Sigmoid colon (tissue), 7 donors: ENCODE measurements around the gene UBE2E1. TPM values are rescaled to one million over a fixed set of nuclear protein-coding genes. Genes with fewer than 3 reads are reported as not detected.
"Not testable (repeated sequence)": the region's sequence is repeated elsewhere in the genome, so short reads cannot be mapped to it uniquely, and the experiment has no call there.

Experiments
- DNase-seq: peaks from one replicate; pipeline ENCODE4 v3.0.0-alpha.2; 2019
- H3K27ac ChIP-seq, 4 donors: fragments of 200-600 bp; sonication (generic); one replicate each; pipeline ENCODE4 v1.5.1; 2016 to 2019; ENCODE audit warnings: mild to moderate bottlenecking in 1 of 4
- H3K27me3 ChIP-seq, 3 donors: fragments of 200-600 bp; sonication (generic); one replicate each; pipeline ENCODE4 v1.5.1; 2019; ENCODE audit warnings: mild to moderate bottlenecking in 1 of 3
- H3K36me3 ChIP-seq, 4 donors: fragments of 200-600 bp; sonication (generic); one replicate each; pipeline ENCODE4 v1.5.1; 2016 to 2019
- H3K4me1 ChIP-seq, 4 donors: fragments of 200-600 bp; sonication (generic); one replicate each; pipeline ENCODE4 v1.5.1; 2017 to 2019
- H3K4me3 ChIP-seq, 4 donors: fragments of 200-600 bp; sonication (generic); one replicate each; pipeline ENCODE4 v1.5.1; 2017 to 2019; ENCODE audit warnings: mild to moderate bottlenecking in 2 of 4, moderate library complexity in 1 of 4
- H3K9me3 ChIP-seq, 4 donors: fragments of 200-600 bp in 3 of 4; sonication (generic) in 3 of 4; one replicate each; pipeline versions ENCODE4 v1.5.1 to v1.6.1; 2013 to 2019
- CTCF ChIP-seq, 4 experiments: fragments of 450-650 bp in 3 of 4; fragments of 200-600 bp in 1 of 4; IDR thresholded peaks; one replicate each; pipeline ENCODE4 v1.5.1; 2016 to 2019; ENCODE audit warnings: antibody characterized with exemption in 4 of 4, mild to moderate bottlenecking in 3 of 4, moderate library complexity in 2 of 4
- EP300 ChIP-seq, 4 donors: sonication (generic); formaldehyde crosslinking; IDR thresholded peaks; one replicate each; pipeline ENCODE4 v1.6.1; 2017; ENCODE audit warnings: antibody characterized with exemption in 4 of 4
- POLR2A ChIP-seq, 2 donors: fragments of 450-650 bp; IDR thresholded peaks; one replicate each; pipeline ENCODE4 v1.6.1; 2016; ENCODE audit warnings: antibody characterized with exemption in 2 of 2, mild to moderate bottlenecking in 2 of 2, moderate library complexity in 2 of 2
- POLR2AphosphoS5 ChIP-seq, 4 donors: sonication (generic); formaldehyde crosslinking; IDR thresholded peaks; one replicate each; pipeline ENCODE4 v1.6.1; 2017; ENCODE audit warnings: antibody characterized with exemption in 4 of 4
- WGBS, 2 donors: extraction: QIAGEN DNeasy Blood & Tissue Kit; methylation state at CpG; one replicate each; pipeline ENCODE4 v1.1.7; 2013; 5-methylcytosine and 5-hydroxymethylcytosine counted together
- intact Hi-C: fragments of 100-400 bp; cut with DNase I; formaldehyde crosslinking; loops from one replicate; pipeline ENCODE4 v1.15.1; 2023
- polyA plus RNA-seq, 3 donors: library from polyadenylated mRNA; stranded (reverse); fragments of 200-250 nt; gene quantifications; one replicate each; pipeline ENCODE4 v1.2.3, GENCODE V29; 2013
- total RNA-seq, 4 donors: library from RNA; depleted of rRNA; stranded (reverse); fragments of >200 nt; gene quantifications; one replicate each; pipeline ENCODE4 v1.1.0, GENCODE V29; 2016
- donor health status: healthy with polysubstance abuse.
- donor health status: Bipolar disorder and iron deficiency.
- donor health status: healthy.

Gene UBE2E1
- total and polyA plus RNA-seq, 7 donors = 61.4 to 145 (median 96.4) TPM

GRCh38 chr3:23877329-23877980 lies 71.7 kb downstream of the UBE2E1 start:
- TF ChIP-seq CTCF (IDR thresholded peaks at IDR 0.05) (no peak), EP300 (IDR thresholded peaks at IDR 0.05) (no peak), POLR2A (IDR thresholded peaks at IDR 0.05) (no peak), POLR2AphosphoS5 (IDR thresholded peaks at IDR 0.05) (no peak)
- H3K27ac ChIP-seq = no peak overlapping the region
- no peak overlapping the region for H3K4me3 ChIP-seq
- peaks cover 0 to 10% (median 0%) of the 10 kb centered on the region in 4 donors for H3K36me3 ChIP-seq
- intact Hi-C loops = no loop called here
- DNase-seq = no peak
- H3K4me1 ChIP-seq = peaks cover 0 to 50% (median 37%) of the 10 kb centered on the region in 4 donors
- H3K27me3 ChIP-seq = no peaks in the 10 kb centered on the region
- H3K9me3 ChIP-seq = no peaks in the 10 kb centered on the region
- 76 to 78% methylated on average over 5 of the region's 5 CpGs for WGBS, 2 donors

GRCh38 chr3:23879485-23879884 lies 73.7 kb downstream of the UBE2E1 start:
- no peak for DNase-seq
- H3K36me3 ChIP-seq = peaks cover 0 to 11% (median 0%) of the 10 kb centered on the region in 4 donors
- intact Hi-C loops = no loop called here
- TF ChIP-seq CTCF (IDR thresholded peaks at IDR 0.05) = no peak
- TF ChIP-seq POLR2AphosphoS5 (IDR thresholded peaks at IDR 0.05) = no peak
- TF ChIP-seq EP300 (IDR thresholded peaks at IDR 0.05) = no peak
- no peak for TF ChIP-seq POLR2A (IDR thresholded peaks at IDR 0.05)
- H3K27me3 ChIP-seq = no peaks in the 10 kb centered on the region
- no peak overlapping the region for H3K27ac ChIP-seq
- 89 to 97% methylated on average over 8 of the region's 8 CpGs for WGBS, 2 donors
- no peak overlapping the region for H3K4me3 ChIP-seq
- H3K4me1 ChIP-seq = peaks cover 0 to 39% (median 32%) of the 10 kb centered on the region in 4 donors
- H3K9me3 ChIP-seq = no peaks in the 10 kb centered on the region

- Histone ChIP-seq H3K4me1 (peaks cover 0 to 32% (median 25%) of the 10 kb centered on the region in 4 donors), H3K27ac (no peak overlapping the region), H3K36me3 (peaks cover 0 to 11% (median 0%) of the 10 kb centered on the region in 4 donors), H3K27me3 (no peaks in the 10 kb centered on the region), H3K9me3 (no peaks in the 10 kb centered on the region), H3K4me3 (no peak overlapping the region)
- intact Hi-C loops = no loop called here
- no peak for TF ChIP-seq POLR2A (IDR thresholded peaks at IDR 0.05)
- TF ChIP-seq CTCF (IDR thresholded peaks at IDR 0.05) = no peak
- no peak for TF ChIP-seq EP300 (IDR thresholded peaks at IDR 0.05)
- no peak for TF ChIP-seq POLR2AphosphoS5 (IDR thresholded peaks at IDR 0.05)
- 39 to 43% methylated on average over 4 of the region's 4 CpGs for WGBS, 2 donors
- DNase-seq = no peak
Measured at GRCh38 chr3:23880703-23881339, 75.1 kb downstream of the UBE2E1 start.

DNA sequence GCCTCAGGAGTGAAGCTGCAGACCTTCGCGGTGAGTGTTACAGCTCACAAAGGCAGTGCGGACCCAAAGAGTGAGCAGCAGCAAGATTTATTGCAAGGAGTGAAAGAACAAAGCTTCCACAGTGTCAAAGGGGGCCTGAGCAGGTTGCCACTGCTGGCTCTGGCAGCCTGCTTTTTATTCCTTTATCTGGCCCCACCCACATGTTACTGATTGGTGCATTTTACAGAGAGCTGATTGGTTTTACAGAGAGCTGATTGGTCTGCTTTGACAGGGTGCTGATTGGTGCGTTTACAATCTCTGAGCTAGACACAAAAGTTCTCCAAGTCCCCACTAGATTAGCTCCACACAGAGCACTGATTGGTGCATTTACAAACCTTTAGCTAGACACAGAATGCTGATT lies 76.2 kb downstream of the UBE2E1 start:
- H3K27me3 ChIP-seq, H3K27ac ChIP-seq, intact Hi-C loops, H3K9me3 ChIP-seq, H3K4me3 ChIP-seq, DNase-seq: not testable (repeated sequence)
- peaks cover 0 to 31% (median 17%) of the 10 kb centered on the region in 4 donors for H3K4me1 ChIP-seq
- WGBS, 2 donors = 74 to 93% methylated on average over 4 of the region's 4 CpGs
- peaks cover 0 to 11% (median 0%) of the 10 kb centered on the region in 4 donors for H3K36me3 ChIP-seq

- TF ChIP-seq POLR2A (IDR thresholded peaks at IDR 0.05) (no peak), POLR2AphosphoS5 (IDR thresholded peaks at IDR 0.05) (no peak), EP300 (IDR thresholded peaks at IDR 0.05) (no peak), CTCF (IDR thresholded peaks at IDR 0.05) (no peak)
- H3K9me3 ChIP-seq = no peaks in the 10 kb centered on the region
- peaks cover 0 to 28% (median 12%) of the 10 kb centered on the region in 4 donors for H3K4me1 ChIP-seq
- H3K27ac ChIP-seq = no peak overlapping the region
- no peak overlapping the region for H3K4me3 ChIP-seq
- peaks cover 0 to 11% (median 0%) of the 10 kb centered on the region in 4 donors for H3K36me3 ChIP-seq
- intact Hi-C loops = no loop called here
- no peak for DNase-seq
- H3K27me3 ChIP-seq = no peaks in the 10 kb centered on the region
- 97 to 98% methylated on average over 28 of the region's 28 CpGs for WGBS, 2 donors
Measured at GRCh38 chr3:23882487-23882918, 76.7 kb downstream of the UBE2E1 start.
